Umbilical cord (tissue), 2 donors: Measurements from ENCODE around the gene EDIL3. TPM values are rescaled to one million over a fixed set of nuclear protein-coding genes. Genes with fewer than 3 reads are reported as not detected.
"Not testable (repeated sequence)": the region's sequence is repeated elsewhere in the genome, so short reads cannot be mapped to it uniquely, and the experiment has no call there.

Experiments
- DNase-seq: peaks from one replicate; pipeline ENCODE4 v3.0.0-alpha.2; 2015; ENCODE audit warnings: low spot score
- total RNA-seq: library from RNA; depleted of rRNA; stranded (reverse); fragments of >200 nt; gene quantifications from one replicate; pipeline ENCODE4 v1.2.3, GENCODE V29; 2014; ENCODE audit warnings: low replicate concordance; ENCODE audit not compliant: insufficient read depth

EDIL3 gene
- total RNA-seq, 1 donor from 2014 or later, result 170 TPM

- peak; percentile 63 for DNase-seq
Measured at GRCh38 chr5:84379749-84380148, 4.9 kb downstream of the EDIL3 start.

GRCh38 chr5:84378961-84379360 lies 5.7 kb downstream of the EDIL3 start:
- peak; percentile 74 for DNase-seq

- DNase-seq, result peak; percentile 85
Measured at GRCh38 chr5:84378420-84378819, 6.3 kb downstream of the EDIL3 start.

GRCh38 chr5:84376346-84376745 lies 8.3 kb downstream of the EDIL3 start:
- DNase-seq, result no peak

GRCh38 chr5:84374568-84374967 lies 10.1 kb downstream of the EDIL3 start:
- no peak for DNase-seq

- no peak for DNase-seq
Measured at GRCh38 chr5:84373506-84373905, 11.2 kb downstream of the EDIL3 start.

GRCh38 chr5:84372066-84372695 lies 12.5 kb downstream of the EDIL3 start:
- DNase-seq, result peak; percentile 66

- no peak for DNase-seq
Measured at GRCh38 chr5:84370176-84370575, 14.5 kb downstream of the EDIL3 start.

- no peak for DNase-seq
Measured at GRCh38 chr5:84364043-84364442, 20.6 kb downstream of the EDIL3 start.

- no peak for DNase-seq
Measured at GRCh38 chr5:84362061-84362720, 22.5 kb downstream of the EDIL3 start.

- DNase-seq, result no peak
Measured at GRCh38 chr5:84361572-84361971, 23.1 kb downstream of the EDIL3 start.

- DNase-seq, result no peak
Measured at GRCh38 chr5:84360056-84360455, 24.6 kb downstream of the EDIL3 start.

GRCh38 chr5:84354101-84354500 lies 30.6 kb downstream of the EDIL3 start:
- no peak for DNase-seq

- DNase-seq, result no peak
Measured at GRCh38 chr5:84344788-84345187, 39.9 kb downstream of the EDIL3 start.

- no peak for DNase-seq
Measured at GRCh38 chr5:84343171-84343570, 41.5 kb downstream of the EDIL3 start.

- no peak for DNase-seq
Measured at GRCh38 chr5:84332106-84332505, 52.6 kb downstream of the EDIL3 start.

GRCh38 chr5:84327591-84327990 lies 57.1 kb downstream of the EDIL3 start:
- DNase-seq, result no peak

- no peak for DNase-seq
Measured at GRCh38 chr5:84322646-84323045, 62.0 kb downstream of the EDIL3 start.

- DNase-seq, result not testable (repeated sequence)
Measured at GRCh38 chr5:84317826-84318225, 66.9 kb downstream of the EDIL3 start.

GRCh38 chr5:84312280-84312679 lies 72.4 kb downstream of the EDIL3 start:
- not testable (repeated sequence) for DNase-seq

- not testable (repeated sequence) for DNase-seq
Measured at GRCh38 chr5:84309850-84310249, 74.8 kb downstream of the EDIL3 start.

GRCh38 chr5:84306601-84307000 lies 78.1 kb downstream of the EDIL3 start:
- no peak for DNase-seq

- DNase-seq, result no peak
Measured at GRCh38 chr5:84304599-84304998, 80.1 kb downstream of the EDIL3 start.

GRCh38 chr5:84303315-84303714 lies 81.4 kb downstream of the EDIL3 start:
- DNase-seq, result no peak
